ENCODE data around the gene SCN8A.

Gene SCN8A

DNA sequence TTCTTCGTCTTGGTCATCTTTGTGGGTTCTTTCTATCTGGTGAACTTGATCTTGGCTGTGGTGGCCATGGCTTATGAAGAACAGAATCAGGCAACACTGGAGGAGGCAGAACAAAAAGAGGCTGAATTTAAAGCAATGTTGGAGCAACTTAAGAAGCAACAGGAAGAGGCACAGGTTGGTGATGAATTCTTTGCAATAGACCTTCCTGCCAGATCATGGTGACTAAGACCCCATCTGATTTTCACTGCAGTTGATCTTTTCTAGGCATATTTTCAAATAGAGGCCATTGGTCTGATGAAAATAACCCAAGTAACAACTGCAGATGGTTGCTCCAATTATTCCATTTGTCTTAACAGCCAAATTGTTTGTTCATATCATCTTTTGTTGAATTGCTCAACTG, 114.4 kb downstream of the SCN8A start:
- no peak for DNase-seq (ENCODE audit: low read depth in 1 of 2, low spot score in 1 of 2)
- Histone ChIP-seq H3K27ac (replicated peaks) (no peak overlapping the region), H3K4me3 (replicated peaks; ENCODE audit: insufficient read depth, low read length) (no peak overlapping the region), H3K27me3 (ENCODE audit: insufficient read depth, poor library complexity, severe bottlenecking) (peaks cover 2% of the 10 kb centered on the region)
- TF ChIP-seq, protein P1, sequence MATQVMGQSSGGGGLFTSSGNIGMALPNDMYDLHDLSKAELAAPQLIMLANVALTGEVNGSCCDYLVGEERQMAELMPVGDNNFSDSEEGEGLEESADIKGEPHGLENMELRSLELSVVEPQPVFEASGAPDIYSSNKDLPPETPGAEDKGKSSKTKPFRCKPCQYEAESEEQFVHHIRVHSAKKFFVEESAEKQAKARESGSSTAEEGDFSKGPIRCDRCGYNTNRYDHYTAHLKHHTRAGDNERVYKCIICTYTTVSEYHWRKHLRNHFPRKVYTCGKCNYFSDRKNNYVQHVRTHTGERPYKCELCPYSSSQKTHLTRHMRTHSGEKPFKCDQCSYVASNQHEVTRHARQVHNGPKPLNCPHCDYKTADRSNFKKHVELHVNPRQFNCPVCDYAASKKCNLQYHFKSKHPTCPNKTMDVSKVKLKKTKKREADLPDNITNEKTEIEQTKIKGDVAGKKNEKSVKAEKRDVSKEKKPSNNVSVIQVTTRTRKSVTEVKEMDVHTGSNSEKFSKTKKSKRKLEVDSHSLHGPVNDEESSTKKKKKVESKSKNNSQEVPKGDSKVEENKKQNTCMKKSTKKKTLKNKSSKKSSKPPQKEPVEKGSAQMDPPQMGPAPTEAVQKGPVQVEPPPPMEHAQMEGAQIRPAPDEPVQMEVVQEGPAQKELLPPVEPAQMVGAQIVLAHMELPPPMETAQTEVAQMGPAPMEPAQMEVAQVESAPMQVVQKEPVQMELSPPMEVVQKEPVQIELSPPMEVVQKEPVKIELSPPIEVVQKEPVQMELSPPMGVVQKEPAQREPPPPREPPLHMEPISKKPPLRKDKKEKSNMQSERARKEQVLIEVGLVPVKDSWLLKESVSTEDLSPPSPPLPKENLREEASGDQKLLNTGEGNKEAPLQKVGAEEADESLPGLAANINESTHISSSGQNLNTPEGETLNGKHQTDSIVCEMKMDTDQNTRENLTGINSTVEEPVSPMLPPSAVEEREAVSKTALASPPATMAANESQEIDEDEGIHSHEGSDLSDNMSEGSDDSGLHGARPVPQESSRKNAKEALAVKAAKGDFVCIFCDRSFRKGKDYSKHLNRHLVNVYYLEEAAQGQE (IDR thresholded peaks at IDR 0.05; ENCODE audit: insufficient replicate concordance, low read depth) = no peak
- no peak for TF ChIP-seq SPI1 (IDR thresholded peaks at IDR 0.05; ENCODE audit: borderline replicate concordance, low read depth)
- TF ChIP-seq, protein P2, sequence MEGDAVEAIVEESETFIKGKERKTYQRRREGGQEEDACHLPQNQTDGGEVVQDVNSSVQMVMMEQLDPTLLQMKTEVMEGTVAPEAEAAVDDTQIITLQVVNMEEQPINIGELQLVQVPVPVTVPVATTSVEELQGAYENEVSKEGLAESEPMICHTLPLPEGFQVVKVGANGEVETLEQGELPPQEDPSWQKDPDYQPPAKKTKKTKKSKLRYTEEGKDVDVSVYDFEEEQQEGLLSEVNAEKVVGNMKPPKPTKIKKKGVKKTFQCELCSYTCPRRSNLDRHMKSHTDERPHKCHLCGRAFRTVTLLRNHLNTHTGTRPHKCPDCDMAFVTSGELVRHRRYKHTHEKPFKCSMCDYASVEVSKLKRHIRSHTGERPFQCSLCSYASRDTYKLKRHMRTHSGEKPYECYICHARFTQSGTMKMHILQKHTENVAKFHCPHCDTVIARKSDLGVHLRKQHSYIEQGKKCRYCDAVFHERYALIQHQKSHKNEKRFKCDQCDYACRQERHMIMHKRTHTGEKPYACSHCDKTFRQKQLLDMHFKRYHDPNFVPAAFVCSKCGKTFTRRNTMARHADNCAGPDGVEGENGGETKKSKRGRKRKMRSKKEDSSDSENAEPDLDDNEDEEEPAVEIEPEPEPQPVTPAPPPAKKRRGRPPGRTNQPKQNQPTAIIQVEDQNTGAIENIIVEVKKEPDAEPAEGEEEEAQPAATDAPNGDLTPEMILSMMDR (IDR thresholded peaks at IDR 0.05; ENCODE audit: insufficient read depth, low read length) = no peak
- TF ChIP-seq GABPA (IDR thresholded peaks at IDR 0.05; ENCODE audit: low read depth) = no peak
- TF ChIP-seq POLR2AphosphoS5 (IDR thresholded peaks at IDR 0.05; ENCODE audit: low read depth) = no peak

DNA sequence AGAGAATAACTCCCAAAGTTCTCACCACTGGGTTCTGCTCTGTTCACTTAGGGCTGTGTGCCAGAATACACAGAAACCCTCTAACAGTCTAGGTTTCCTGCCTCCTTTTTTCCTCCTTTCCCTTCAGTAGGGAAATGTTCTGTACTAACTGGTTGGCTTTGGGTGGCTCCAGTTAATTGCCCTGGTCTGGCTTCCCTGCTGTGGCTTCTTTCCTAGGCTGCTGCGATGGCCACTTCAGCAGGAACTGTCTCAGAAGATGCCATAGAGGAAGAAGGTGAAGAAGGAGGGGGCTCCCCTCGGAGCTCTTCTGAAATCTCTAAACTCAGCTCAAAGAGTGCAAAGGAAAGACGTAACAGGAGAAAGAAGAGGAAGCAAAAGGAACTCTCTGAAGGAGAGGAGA, 115.2 kb downstream of the SCN8A start:
- DNase-seq (ENCODE audit: low read depth in 1 of 2, low spot score in 1 of 2) = no peak
- TF ChIP-seq, protein P1 (IDR thresholded peaks at IDR 0.05; ENCODE audit: insufficient replicate concordance, low read depth) = no peak
- TF ChIP-seq SPI1 (IDR thresholded peaks at IDR 0.05; ENCODE audit: borderline replicate concordance, low read depth) (no peak), GABPA (IDR thresholded peaks at IDR 0.05; ENCODE audit: low read depth) (no peak), POLR2AphosphoS5 (IDR thresholded peaks at IDR 0.05; ENCODE audit: low read depth) (no peak)
- TF ChIP-seq, protein P2 (IDR thresholded peaks at IDR 0.05; ENCODE audit: insufficient read depth, low read length) = no peak
- H3K27ac ChIP-seq (replicated peaks) = no peak overlapping the region
- H3K27me3 ChIP-seq (ENCODE audit: insufficient read depth, poor library complexity, severe bottlenecking) = no peaks in the 10 kb centered on the region
- H3K4me3 ChIP-seq (replicated peaks; ENCODE audit: insufficient read depth, low read length) = no peak overlapping the region

DNA sequence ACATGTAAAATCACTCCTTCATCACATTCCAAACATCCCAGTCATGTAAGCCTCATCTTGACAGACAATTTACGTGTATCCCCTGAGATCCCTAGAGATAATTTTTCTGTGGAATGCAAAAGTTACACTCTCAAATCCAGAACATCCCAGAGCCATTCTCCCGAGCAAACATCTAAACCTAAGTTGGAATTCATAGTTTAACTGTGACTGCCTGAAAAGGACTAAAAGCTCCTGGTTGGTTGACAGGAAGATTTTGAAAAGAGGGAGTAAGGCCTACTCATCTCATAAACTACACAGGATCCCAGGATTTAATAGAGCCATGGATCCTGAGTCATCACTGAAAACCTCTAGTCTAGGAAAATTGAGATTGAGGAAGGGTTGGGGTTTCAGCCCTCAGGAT, 123.6 kb downstream of the SCN8A start:
- Histone ChIP-seq H3K4me3 (replicated peaks; ENCODE audit: insufficient read depth, low read length) (no peak overlapping the region), H3K27ac (replicated peaks) (no peak overlapping the region), H3K27me3 (ENCODE audit: insufficient read depth, poor library complexity, severe bottlenecking) (no peaks in the 10 kb centered on the region)
- TF ChIP-seq SPI1 (IDR thresholded peaks at IDR 0.05; ENCODE audit: borderline replicate concordance, low read depth) (no peak), GABPA (IDR thresholded peaks at IDR 0.05; ENCODE audit: low read depth) (no peak), POLR2AphosphoS5 (IDR thresholded peaks at IDR 0.05; ENCODE audit: low read depth) (no peak)
- TF ChIP-seq, protein P1 (IDR thresholded peaks at IDR 0.05; ENCODE audit: insufficient replicate concordance, low read depth) = no peak
- TF ChIP-seq, protein P2 (IDR thresholded peaks at IDR 0.05; ENCODE audit: insufficient read depth, low read length) = no peak
- DNase-seq (ENCODE audit: low read depth in 1 of 2, low spot score in 1 of 2) = no peak

Measured in HL-60 (cell line).